Measurements from ENCODE around the gene SLC16A10.

- TF ChIP-seq CTCF (IDR thresholded peaks at IDR 0.05; ENCODE audit: low read length) (no peak), EZH2 (IDR thresholded peaks at IDR 0.05; ENCODE audit: borderline replicate concordance, low read length) (no peak)
These were observed 113.9 kb downstream of the SLC16A10 start for GRCh38 chr6:111201244-111201554.
